NCI-H187 (cell line): ENCODE measurements around the gene LRWD1.
"Not testable (repeated sequence)": the region's sequence is repeated elsewhere in the genome, so short reads cannot be mapped to it uniquely, and the experiment has no call there.

Experiments used
- DNase-seq, 2 experiments: peaks; one replicate each; lab custom pipeline; 2025; lab: John Stamatoyannopoulos, UW

Gene LRWD1

DNA sequence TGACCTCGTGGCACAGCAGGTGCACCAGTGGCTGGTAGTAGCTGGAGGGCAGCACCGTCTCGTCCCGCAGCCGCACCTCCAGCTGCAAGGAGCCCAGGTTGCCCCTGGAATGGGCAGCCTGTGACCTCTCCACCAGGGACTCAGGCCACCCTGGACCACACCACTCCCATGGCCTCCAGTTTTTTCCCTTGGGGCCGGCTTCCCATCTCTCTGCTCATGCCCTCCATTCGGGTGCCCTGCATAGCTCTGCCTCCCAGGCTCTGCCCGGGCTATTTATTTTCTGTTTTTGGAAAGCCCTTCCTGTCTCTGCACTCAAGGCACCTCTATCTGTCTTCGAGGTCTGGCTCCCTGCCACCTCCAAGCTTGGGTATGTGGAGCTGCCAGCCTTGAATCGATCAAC is 32.1 kb downstream of the LRWD1 start:
- not testable (repeated sequence) for DNase-seq

- DNase-seq: not testable (repeated sequence)
Observed at GRCh38 chr7:102497308-102497707, 32.5 kb downstream of the LRWD1 start.

DNA sequence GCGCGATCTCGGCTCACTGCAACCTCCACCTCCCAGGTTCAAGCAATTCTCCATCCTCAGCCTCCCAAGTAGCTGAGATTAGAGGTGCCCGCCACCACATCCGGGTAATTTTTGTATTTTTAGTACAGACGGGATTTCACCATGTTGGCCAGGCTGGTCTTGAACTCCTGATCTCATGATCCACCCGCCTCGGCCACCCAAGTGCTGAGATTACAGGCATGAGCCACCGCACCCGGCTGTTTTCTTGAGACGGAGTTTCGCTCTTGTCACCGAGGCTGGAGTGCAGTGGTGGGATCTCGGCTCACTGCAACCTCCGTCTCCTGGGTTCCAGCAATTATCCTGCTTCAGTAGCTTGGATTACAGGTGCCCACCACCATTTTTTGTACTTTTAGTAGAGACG is 33.5 kb downstream of the LRWD1 start:
- DNase-seq: not testable (repeated sequence)

GRCh38 chr7:102503141-102503540 is 38.4 kb downstream of the LRWD1 start:
- DNase-seq: not testable (repeated sequence)

GRCh38 chr7:102505298-102506185 is 40.8 kb downstream of the LRWD1 start:
- not testable (repeated sequence) for DNase-seq

GRCh38 chr7:102507410-102508088 is 42.8 kb downstream of the LRWD1 start:
- DNase-seq: not testable (repeated sequence)

GRCh38 chr7:102510575-102510974 is 45.8 kb downstream of the LRWD1 start:
- DNase-seq: not testable (repeated sequence)

GRCh38 chr7:102511860-102512522 is 47.2 kb downstream of the LRWD1 start:
- not testable (repeated sequence) for DNase-seq

DNA sequence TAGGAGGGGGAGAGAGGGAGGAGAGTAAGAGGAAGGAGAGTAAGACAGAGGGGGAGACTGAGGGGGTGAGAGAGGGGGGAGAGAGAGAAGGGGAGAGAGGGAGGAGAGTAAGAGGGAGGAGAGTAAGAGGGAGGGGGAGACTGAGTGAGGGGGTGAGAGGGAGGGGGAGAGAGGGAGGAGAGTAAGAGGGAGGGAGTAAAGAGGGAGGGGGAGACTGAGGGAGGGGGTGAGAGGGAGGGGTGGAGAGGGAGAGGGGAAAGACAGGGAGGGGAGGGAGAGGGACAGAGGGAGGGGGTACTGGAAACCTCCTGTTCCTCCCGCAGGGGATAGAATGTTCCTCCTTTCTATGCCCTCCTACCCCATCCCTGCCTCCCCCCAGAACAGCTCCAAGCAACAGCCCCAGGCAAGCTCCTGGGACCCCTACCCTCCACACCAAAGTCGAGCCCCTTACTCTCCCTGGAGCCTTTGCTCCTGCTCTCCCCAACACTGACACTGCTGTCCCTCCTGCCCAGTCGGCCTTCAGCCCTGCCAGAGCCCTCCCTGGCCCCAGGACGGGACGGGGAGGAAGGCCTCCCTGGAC is 47.9 kb downstream of the LRWD1 start:
- DNase-seq: not testable (repeated sequence)

GRCh38 chr7:102514881-102515721 is 50.3 kb downstream of the LRWD1 start:
- not testable (repeated sequence) for DNase-seq

DNA sequence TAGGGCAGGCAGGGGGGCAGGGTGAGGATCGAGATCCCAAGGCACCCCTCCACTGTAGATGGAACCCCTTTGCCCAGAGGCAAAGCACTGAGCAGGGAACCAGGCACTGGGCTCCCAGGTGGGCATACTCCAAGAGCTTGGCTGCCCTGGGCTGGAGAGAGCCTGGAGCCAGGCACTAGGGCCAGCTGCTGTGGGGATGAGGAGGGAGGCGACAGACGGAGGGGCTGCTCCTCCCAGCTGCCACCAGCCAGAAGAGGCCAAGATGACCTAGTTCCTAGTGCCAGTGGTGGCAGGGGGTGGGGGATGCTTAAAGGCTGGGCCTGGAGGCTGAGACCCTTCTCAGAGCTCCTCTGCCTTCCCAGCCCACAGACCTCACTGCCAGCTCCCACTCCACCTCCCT is 51.1 kb downstream of the LRWD1 start:
- DNase-seq: not testable (repeated sequence)

GRCh38 chr7:102516951-102517350 is 52.2 kb downstream of the LRWD1 start:
- DNase-seq: not testable (repeated sequence)

DNA sequence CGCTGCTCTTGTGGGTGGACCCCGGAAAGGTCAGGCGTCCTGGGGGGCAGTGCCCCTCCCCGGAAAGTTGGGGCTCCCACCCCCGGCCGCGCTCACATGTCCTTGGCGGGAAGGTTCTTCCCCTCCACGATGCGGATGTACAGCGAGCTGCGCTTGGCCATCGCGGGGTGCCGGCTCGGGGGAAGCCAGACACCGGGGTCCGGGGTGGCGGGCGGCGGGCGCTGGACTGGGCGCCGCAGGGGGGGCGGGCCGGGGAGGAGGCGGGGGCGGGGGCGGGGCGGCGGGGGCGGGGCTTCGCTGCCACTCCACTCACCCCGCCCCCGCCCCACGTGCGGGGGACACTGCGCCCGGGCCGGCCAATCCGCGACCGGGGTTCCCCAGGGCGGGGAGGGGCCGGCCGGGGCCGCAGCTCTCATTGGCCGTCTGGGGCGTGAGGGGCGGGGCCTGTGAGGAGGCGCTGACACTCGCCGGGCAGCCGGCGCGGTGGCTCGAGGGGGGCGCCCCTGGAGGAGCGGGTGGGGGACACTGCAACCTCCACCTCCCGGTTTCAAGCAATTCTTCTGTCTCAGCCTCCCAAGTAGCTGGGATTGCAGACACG is 52.9 kb downstream of the LRWD1 start, which contains the start of gene RASA4B:
TSS of gene RASA4B (minus strand) at position 228 of the 598 bp plus-strand sequence. CDS start at position 161, 67 bp downstream.
- not testable (repeated sequence) for DNase-seq

GRCh38 chr7:102520797-102521196 is 56.0 kb downstream of the LRWD1 start:
- not testable (repeated sequence) for DNase-seq
